Caco-2 (cell line): ENCODE measurements around the gene EIF3L. TPM values are rescaled to one million over a fixed set of nuclear protein-coding genes. Genes with fewer than 3 reads are reported as not detected.
A peak's percentile ranks its signal among the peaks of the same experiment; 100 is the strongest.

Experiments used
- BruUV-seq: library from RNA; stranded (reverse); fragments of 400-500 nt; replicated peaks from 2 replicates; lab custom pipeline; 2021; lab: Mats Ljungman, UMichigan
- CTCF ChIA-PET: fragments of 300-600 bp; sonication (Branson Sonifier 250); formaldehyde crosslinking; loops from one replicate; lab custom pipeline; 2022; ENCODE audit warnings: antibody characterized with exemption; lab: Charles Lee
- POLR2A ChIA-PET: fragments of 300-600 bp; sonication (Branson Sonifier 250); formaldehyde crosslinking; loops from one replicate; lab custom pipeline; 2022; ENCODE audit warnings: antibody characterized with exemption; lab: Charles Lee
- DNase-seq, 2 experiments: peaks; one replicate each; pipeline versions ENCODE4 v3.0.0 to v3.0.0-alpha.2; 2020 to 2022
- H3K27me3 ChIP-seq: replicated peaks from 2 replicates; pipeline ENCODE4 v1.6.0; 2011; ENCODE audit warnings: low read length; ENCODE audit not compliant: control insufficient read depth, insufficient read depth
- H3K36me3 ChIP-seq: 2 replicates; pipeline ENCODE4 v1.5.1; 2011; ENCODE audit warnings: low read length; ENCODE audit not compliant: control insufficient read depth, insufficient read depth
- H3K4me1 ChIP-seq: fragments of 250-450 bp; sonication (Bioruptor Pico); 2 replicates; pipeline ENCODE4 v1.5.1; 2020; ENCODE audit warnings: mild to moderate bottlenecking
- H3K4me3 ChIP-seq: 2 replicates; pipeline ENCODE4 v1.5.1; 2011; ENCODE audit warnings: low read depth, mild to moderate bottlenecking, control low read depth, low read length
- H3K9me3 ChIP-seq: fragments of 250-450 bp; sonication (Bioruptor Pico); 2 replicates; pipeline ENCODE4 v1.5.1; 2020; ENCODE audit warnings: mild to moderate bottlenecking, moderate library complexity
- H3K27ac Mint-ChIP-seq: one replicate; pipeline ENCODE4 v1.8.0; 2022; ENCODE audit warnings: mixed read lengths; ENCODE audit not compliant: unreplicated experiment
- H3K27me3 Mint-ChIP-seq: one replicate; pipeline ENCODE4 v1.8.0; 2022; ENCODE audit warnings: mixed read lengths; ENCODE audit not compliant: insufficient read depth, unreplicated experiment
- H3K36me3 Mint-ChIP-seq: one replicate; pipeline ENCODE4 v1.8.0; 2022; ENCODE audit warnings: mild to moderate bottlenecking, mixed read lengths; ENCODE audit not compliant: insufficient read depth, unreplicated experiment
- H3K4me1 Mint-ChIP-seq: one replicate; pipeline ENCODE4 v1.8.0; 2022; ENCODE audit warnings: low read depth, mixed read lengths; ENCODE audit not compliant: unreplicated experiment
- H3K4me3 Mint-ChIP-seq: one replicate; pipeline ENCODE4 v1.8.0; 2022; ENCODE audit warnings: mild to moderate bottlenecking, moderate library complexity, mixed read lengths; ENCODE audit not compliant: unreplicated experiment
- H3K9me3 Mint-ChIP-seq: one replicate; pipeline ENCODE4 v1.8.0; 2022; ENCODE audit warnings: mixed read lengths; ENCODE audit not compliant: unreplicated experiment
- CTCF ChIP-seq, 2 experiments: fragments of 200-600 bp in 1 of 2; IDR thresholded peaks; 1 replicate in 1 of 2; 2 replicates in 1 of 2; pipeline versions ENCODE4 v1.5.1 to v1.8.0; 2011 to 2022; ENCODE audit warnings: antibody characterized with exemption in 1 of 2, control low read depth in 1 of 2, inconsistent platforms in 1 of 2, low read depth in 1 of 2, low read length in 1 of 2, mild to moderate bottlenecking in 1 of 2, moderate library complexity in 1 of 2; ENCODE audit not compliant: insufficient read depth in 1 of 2, severe bottlenecking in 1 of 2, unreplicated experiment in 1 of 2
- intact Hi-C: fragments of 100-400 bp; cut with micrococcal nuclease; formaldehyde crosslinking; loops from one replicate; pipeline ENCODE4 v1.10.0; 2022; ENCODE audit not compliant: unreplicated experiment
- total RNA-seq: library from RNA; stranded (reverse); gene quantifications from 2 replicates; pipeline ENCODE4 v1.2.3, GENCODE V29; 2022

EIF3L gene
- total RNA-seq, 1 experiment from 2014 or later: 554 TPM

GRCh38 chr22:37891926-37892325 is 42.7 kb downstream of the EIF3L start:
- peaks cover 73% of the 10 kb centered on the region for H3K36me3 Mint-ChIP-seq
- intact Hi-C loops: no loop called here
- H3K27ac Mint-ChIP-seq: peak overlapping the region; percentile 53
- Histone ChIP-seq H3K27me3 (no peaks in the 10 kb centered on the region), H3K36me3 (no peaks in the 10 kb centered on the region), H3K4me3 (no peak overlapping the region), H3K4me1 (peaks cover 59% of the 10 kb centered on the region), H3K9me3 (no peaks in the 10 kb centered on the region)
- DNase-seq: no peak
- ChIA-PET POLR2A (interaction anchor here (1.0 kb wide), 1 partner anchor 14 kb away, joined by 6 read pairs; the partner anchor contains the start of gene MICALL1), CTCF (no interaction called here)
- no peak for TF ChIP-seq CTCF (IDR thresholded peaks at IDR 0.05; ENCODE audit: insufficient read depth in 1 of 2, low read depth in 1 of 2, low read length in 1 of 2, severe bottlenecking in 1 of 2, unreplicated experiment in 1 of 2)
- H3K4me3 Mint-ChIP-seq: peak overlapping the region; percentile 8
- TSS peak; percentile 6 for BruUV-seq
- H3K9me3 Mint-ChIP-seq: no peaks in the 10 kb centered on the region
- peaks cover 50% of the 10 kb centered on the region for H3K4me1 Mint-ChIP-seq
- no peaks in the 10 kb centered on the region for H3K27me3 Mint-ChIP-seq

DNA sequence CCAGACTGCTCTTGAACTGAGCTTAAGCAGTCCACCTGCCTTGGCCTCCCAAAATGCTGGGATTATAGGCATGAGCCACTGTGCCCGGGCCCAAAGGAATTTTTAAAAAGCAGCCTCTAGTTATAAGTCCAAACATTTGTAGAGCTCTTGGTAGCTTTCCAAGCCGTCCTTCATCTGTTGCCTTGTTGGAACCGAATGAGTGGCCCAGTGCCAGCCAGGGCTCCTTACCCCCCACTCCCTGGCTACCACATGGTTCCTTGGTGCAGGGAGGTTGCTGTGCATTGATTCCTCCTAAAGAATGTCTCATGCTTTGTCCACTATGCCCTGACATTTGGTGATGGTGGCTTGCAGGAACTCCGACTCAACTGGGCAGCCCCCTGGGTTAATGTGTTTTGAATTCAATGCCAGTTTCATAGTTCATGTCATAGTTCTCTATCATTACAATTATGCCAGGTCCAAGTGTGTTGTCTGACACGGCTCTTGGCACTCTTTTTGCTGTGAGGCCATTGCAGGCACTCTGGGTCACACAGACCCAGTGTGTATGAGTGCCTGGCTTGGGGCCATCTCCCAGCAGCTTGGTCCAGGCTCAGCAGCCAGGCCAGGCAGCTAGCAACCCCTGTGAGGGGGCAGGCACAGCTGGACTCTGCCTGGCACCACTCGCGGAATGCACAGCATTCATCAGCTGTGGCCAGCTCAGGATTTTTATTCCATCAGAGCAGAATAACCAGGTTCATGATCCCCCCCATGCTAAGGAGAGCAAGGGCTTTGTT is 43.5 kb downstream of the EIF3L start:
- intact Hi-C loops: no loop called here
- no TSS peak for BruUV-seq
- ChIA-PET CTCF (no interaction called here), POLR2A (interaction anchor here (0.6 to 1.0 kb wide), 2 partner anchors 13 to 20 kb away, joined by 4 to 6 read pairs; partner anchors contain the start of gene MICALL1)
- Mint-ChIP-seq H3K27me3 (no peaks in the 10 kb centered on the region), H3K9me3 (no peaks in the 10 kb centered on the region), H3K4me3 (no peak overlapping the region), H3K4me1 (peaks cover 45% of the 10 kb centered on the region), H3K36me3 (peaks cover 65% of the 10 kb centered on the region), H3K27ac (peak overlapping the region; percentile 74)
- Histone ChIP-seq H3K36me3 (no peaks in the 10 kb centered on the region), H3K4me1 (peaks cover 62% of the 10 kb centered on the region), H3K9me3 (no peaks in the 10 kb centered on the region), H3K4me3 (no peak overlapping the region), H3K27me3 (no peaks in the 10 kb centered on the region)
- no peak for TF ChIP-seq CTCF (IDR thresholded peaks at IDR 0.05; ENCODE audit: insufficient read depth in 1 of 2, low read depth in 1 of 2, low read length in 1 of 2, severe bottlenecking in 1 of 2, unreplicated experiment in 1 of 2)
- no peak for DNase-seq

DNA sequence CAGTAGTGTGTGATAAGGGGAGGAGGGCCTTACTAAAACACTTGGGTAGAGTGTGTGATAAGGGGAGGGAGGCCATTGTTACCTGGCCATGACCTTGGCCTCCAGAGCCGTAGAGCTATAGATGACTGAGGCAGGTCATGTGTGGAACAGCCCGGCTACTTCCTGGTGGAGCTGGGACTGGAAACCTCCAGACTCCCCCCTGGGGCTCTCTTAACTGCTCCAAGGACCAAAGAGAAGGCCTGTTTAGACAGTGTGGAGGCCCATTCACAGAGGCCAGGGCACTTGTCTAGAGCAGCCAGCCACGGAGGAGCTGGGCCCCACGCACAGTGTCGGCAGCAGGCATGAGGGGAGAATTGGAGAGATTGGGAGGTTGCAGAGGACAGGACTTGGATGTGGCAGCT is 44.4 kb downstream of the EIF3L start:
- H3K4me1 Mint-ChIP-seq: peaks cover 47% of the 10 kb centered on the region
- Histone ChIP-seq H3K4me3 (no peak overlapping the region), H3K4me1 (peaks cover 70% of the 10 kb centered on the region), H3K9me3 (no peaks in the 10 kb centered on the region), H3K36me3 (no peaks in the 10 kb centered on the region), H3K27me3 (no peaks in the 10 kb centered on the region)
- ChIA-PET CTCF (no interaction called here), POLR2A (no interaction called here)
- no peak for DNase-seq
- TF ChIP-seq CTCF (IDR thresholded peaks at IDR 0.05; ENCODE audit: insufficient read depth in 1 of 2, low read depth in 1 of 2, low read length in 1 of 2, severe bottlenecking in 1 of 2, unreplicated experiment in 1 of 2): no peak
- H3K27ac Mint-ChIP-seq: peak overlapping the region; percentile 74
- no peaks in the 10 kb centered on the region for H3K27me3 Mint-ChIP-seq
- H3K4me3 Mint-ChIP-seq: peak overlapping the region; percentile 36
- BruUV-seq: no TSS peak
- H3K36me3 Mint-ChIP-seq: peaks cover 57% of the 10 kb centered on the region
- intact Hi-C loops: no loop called here
- H3K9me3 Mint-ChIP-seq: no peaks in the 10 kb centered on the region
